Measurements from ENCODE around the gene SPEN. TPM values are rescaled to one million over a fixed set of nuclear protein-coding genes. Genes with fewer than 3 reads are reported as not detected.

The SPEN gene
- total and polyA plus RNA-seq, 11 donors = 11.0 to 41.5 (median 21.8) TPM

DNA sequence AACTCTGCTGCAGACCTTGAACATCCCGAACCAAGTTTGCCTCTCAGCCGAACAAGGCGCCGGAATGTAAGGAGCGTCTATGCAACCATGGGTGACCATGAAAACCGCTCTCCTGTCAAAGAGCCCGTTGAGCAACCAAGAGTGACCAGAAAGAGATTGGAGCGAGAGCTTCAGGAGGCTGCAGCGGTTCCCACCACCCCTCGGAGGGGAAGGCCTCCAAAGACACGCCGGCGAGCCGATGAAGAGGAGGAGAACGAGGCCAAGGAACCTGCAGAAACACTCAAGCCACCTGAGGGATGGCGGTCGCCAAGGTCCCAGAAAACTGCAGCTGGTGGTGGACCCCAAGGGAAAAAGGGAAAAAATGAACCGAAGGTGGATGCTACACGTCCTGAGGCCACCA lies 84.4 kb downstream of the SPEN start:
- intact Hi-C loops (cut with DNase I) = no loop called here
- Histone ChIP-seq H3K27me3 (no peaks in the 10 kb centered on the region), H3K4me1 (no peaks in the 10 kb centered on the region), H3K27ac (no peak overlapping the region), H3K9me3 (no peaks in the 10 kb centered on the region), H3K4me3 (no peak overlapping the region), H3K36me3 (peaks cover 0 to 100% (median 99%) of the 10 kb centered on the region in 9 donors)
- no peak for ATAC-seq
- TF ChIP-seq POLR2A (IDR thresholded peaks at IDR 0.05) = no peak
- TF ChIP-seq, protein P1, sequence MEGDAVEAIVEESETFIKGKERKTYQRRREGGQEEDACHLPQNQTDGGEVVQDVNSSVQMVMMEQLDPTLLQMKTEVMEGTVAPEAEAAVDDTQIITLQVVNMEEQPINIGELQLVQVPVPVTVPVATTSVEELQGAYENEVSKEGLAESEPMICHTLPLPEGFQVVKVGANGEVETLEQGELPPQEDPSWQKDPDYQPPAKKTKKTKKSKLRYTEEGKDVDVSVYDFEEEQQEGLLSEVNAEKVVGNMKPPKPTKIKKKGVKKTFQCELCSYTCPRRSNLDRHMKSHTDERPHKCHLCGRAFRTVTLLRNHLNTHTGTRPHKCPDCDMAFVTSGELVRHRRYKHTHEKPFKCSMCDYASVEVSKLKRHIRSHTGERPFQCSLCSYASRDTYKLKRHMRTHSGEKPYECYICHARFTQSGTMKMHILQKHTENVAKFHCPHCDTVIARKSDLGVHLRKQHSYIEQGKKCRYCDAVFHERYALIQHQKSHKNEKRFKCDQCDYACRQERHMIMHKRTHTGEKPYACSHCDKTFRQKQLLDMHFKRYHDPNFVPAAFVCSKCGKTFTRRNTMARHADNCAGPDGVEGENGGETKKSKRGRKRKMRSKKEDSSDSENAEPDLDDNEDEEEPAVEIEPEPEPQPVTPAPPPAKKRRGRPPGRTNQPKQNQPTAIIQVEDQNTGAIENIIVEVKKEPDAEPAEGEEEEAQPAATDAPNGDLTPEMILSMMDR (IDR thresholded peaks at IDR 0.05) = no peak
- no peak for DNase-seq
- WGBS, 4 donors = 96 to 97% (median 97%) methylated on average over 19 of the region's 19 CpGs

DNA sequence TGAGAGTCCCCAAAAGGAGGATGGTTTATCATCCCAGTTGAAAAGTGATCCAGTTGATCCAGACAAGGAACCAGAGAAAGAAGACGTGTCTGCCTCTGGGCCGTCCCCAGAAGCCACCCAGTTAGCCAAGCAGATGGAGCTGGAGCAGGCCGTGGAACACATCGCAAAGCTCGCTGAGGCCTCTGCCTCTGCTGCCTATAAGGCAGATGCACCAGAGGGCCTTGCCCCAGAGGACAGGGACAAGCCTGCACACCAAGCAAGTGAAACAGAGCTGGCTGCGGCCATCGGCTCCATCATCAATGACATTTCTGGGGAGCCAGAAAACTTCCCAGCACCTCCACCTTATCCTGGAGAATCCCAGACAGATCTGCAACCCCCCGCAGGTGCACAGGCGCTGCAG lies 85.1 kb downstream of the SPEN start:
- no peaks in the 10 kb centered on the region for H3K4me1 ChIP-seq
- TF ChIP-seq, protein P1 (IDR thresholded peaks at IDR 0.05) = no peak
- TF ChIP-seq POLR2A (IDR thresholded peaks at IDR 0.05) = no peak
- no peak overlapping the region for H3K4me3 ChIP-seq
- DNase-seq = no peak
- H3K36me3 ChIP-seq = peaks cover 0 to 100% (median 99%) of the 10 kb centered on the region in 9 donors
- no peak for ATAC-seq
- H3K9me3 ChIP-seq = no peaks in the 10 kb centered on the region
- H3K27me3 ChIP-seq = no peaks in the 10 kb centered on the region
- 93 to 98% (median 94%) methylated on average over 9 of the region's 9 CpGs for WGBS, 4 donors
- intact Hi-C loops (cut with DNase I) = no loop called here
- H3K27ac ChIP-seq = no peak overlapping the region

DNA sequence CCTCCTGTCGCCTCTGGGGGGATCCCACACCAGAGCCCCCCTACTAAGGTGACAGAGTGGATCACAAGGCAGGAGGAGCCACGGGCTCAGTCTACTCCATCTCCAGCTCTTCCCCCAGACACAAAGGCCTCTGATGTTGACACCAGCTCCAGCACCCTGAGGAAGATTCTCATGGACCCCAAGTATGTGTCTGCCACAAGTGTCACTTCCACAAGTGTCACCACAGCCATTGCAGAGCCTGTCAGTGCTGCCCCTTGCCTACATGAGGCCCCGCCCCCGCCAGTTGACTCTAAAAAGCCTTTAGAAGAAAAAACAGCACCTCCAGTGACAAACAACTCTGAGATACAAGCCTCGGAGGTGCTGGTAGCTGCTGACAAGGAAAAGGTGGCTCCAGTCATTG lies 86.2 kb downstream of the SPEN start:
- peaks cover 0 to 3% (median 0%) of the 10 kb centered on the region in 12 donors for H3K4me1 ChIP-seq
- intact Hi-C loops (cut with DNase I) = no loop called here
- no peaks in the 10 kb centered on the region for H3K9me3 ChIP-seq
- no peak overlapping the region for H3K4me3 ChIP-seq
- ATAC-seq (no peak), DNase-seq (no peak)
- no peak for TF ChIP-seq POLR2A (IDR thresholded peaks at IDR 0.05)
- TF ChIP-seq, protein P1 (IDR thresholded peaks at IDR 0.05) = no peak
- 72 to 82% (median 77%) methylated on average over 3 to 5 of the region's 5 CpGs for WGBS, 4 donors
- peaks cover 0 to 100% (median 99%) of the 10 kb centered on the region in 9 donors for H3K36me3 ChIP-seq
- no peak overlapping the region for H3K27ac ChIP-seq
- no peaks in the 10 kb centered on the region for H3K27me3 ChIP-seq

GRCh38 chr1:15934211-15935055 lies 86.9 kb downstream of the SPEN start:
- whole genome bisulfite sequencing, 4 donors = 91 to 94% (median 93%) methylated on average over 34 to 42 of the region's 42 CpGs
- Histone ChIP-seq H3K4me3 (no peak overlapping the region), H3K27ac (no peak overlapping the region), H3K9me3 (no peaks in the 10 kb centered on the region), H3K27me3 (no peaks in the 10 kb centered on the region), H3K36me3 (peaks cover 0 to 100% (median 99%) of the 10 kb centered on the region in 9 donors), H3K4me1 (peaks cover 0 to 10% (median 1%) of the 10 kb centered on the region in 12 donors)
- DNase-seq (no peak), ATAC-seq (no peak)
- TF ChIP-seq, protein P1 (IDR thresholded peaks at IDR 0.05) = no peak
- TF ChIP-seq POLR2A (IDR thresholded peaks at IDR 0.05) = no peak
- intact Hi-C loops (cut with DNase I) = no loop called here
